Renal cortical epithelial cell (primary cell): Measurements from ENCODE around the gene OPCML. TPM values are rescaled to one million over a fixed set of nuclear protein-coding genes. Genes with fewer than 3 reads are reported as not detected.

Experiments used
- DNase-seq: peaks from one replicate; pipeline ENCODE4 v3.0.0-alpha.2; 2011; ENCODE audit warnings: low read depth
- total RNA-seq: library from RNA; depleted of rRNA; stranded (reverse); fragments of >200 nt; gene quantifications from 2 replicates; pipeline ENCODE4 v1.2.3, GENCODE V29; 2014

The OPCML gene
- total RNA-seq, 1 donor from 2014 or later, result not detected

DNA sequence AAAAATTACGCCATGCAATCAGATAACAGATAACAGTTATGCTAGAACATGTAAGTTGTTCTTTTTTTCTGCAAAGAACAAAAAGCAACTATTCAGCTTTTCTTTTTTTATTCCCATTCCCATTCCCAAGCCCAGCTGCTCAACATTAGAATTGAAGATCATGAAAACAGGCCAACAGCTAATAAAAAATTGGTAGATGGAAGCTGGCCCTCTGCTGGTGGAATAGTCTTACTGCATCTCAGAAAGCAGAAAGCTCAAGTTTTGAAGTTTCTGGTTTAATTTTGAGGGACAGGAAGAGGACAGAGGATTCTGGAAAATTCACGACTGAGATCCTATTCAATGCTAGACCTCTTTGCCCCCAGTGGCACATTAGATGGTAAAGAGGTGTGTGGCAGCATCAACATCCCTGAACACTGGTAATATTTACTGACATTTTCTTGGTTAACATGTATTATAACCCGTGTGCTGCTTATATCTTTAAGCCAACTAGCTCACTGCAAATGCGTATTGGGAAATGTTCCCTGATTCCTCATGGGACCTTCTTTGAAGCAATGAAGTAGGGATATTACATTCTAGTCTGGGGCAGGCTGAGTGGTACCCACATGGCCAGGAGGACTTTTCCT, 591.2 kb downstream of the OPCML start:
- DNase-seq, result peak; percentile 18

DNA sequence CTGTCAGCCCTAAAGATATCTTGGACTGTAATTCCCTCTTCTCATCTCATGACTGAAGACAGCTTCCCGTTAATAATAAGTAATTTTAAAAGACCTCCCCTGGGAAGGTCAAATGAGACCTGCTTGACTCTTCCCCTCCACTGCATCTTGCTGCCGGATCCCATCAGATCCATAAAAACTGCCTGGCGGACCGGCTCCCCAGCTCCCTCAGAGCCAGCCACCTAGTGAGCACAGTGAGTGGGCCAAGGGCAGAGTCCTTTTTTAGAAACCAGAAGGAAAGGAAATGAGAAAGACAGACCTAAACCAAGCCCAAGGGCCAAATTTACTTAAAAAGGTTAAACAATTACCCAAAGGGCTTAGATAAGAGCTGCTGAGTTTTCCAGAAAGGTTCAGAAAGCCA, 595.3 kb downstream of the OPCML start:
- no peak for DNase-seq

DNA sequence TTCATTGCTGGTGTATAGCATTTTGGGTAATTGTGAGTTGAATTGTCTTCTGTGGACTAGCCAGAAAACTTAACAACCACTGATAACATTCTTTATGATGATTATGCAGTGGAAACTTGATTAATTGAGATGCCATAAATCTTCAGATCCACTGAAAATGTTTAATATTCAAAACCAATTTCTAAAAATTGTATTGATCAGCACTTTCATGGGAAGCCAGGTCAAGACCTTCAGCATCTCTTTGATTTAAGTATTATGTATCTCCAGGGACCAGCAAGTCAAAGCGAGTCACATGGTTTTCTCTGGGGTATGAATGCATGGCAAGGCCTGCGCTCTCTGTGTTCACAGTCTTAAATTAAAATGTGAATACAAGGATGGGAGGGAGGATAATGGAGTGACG, 596.9 kb downstream of the OPCML start:
- no peak for DNase-seq

DNA sequence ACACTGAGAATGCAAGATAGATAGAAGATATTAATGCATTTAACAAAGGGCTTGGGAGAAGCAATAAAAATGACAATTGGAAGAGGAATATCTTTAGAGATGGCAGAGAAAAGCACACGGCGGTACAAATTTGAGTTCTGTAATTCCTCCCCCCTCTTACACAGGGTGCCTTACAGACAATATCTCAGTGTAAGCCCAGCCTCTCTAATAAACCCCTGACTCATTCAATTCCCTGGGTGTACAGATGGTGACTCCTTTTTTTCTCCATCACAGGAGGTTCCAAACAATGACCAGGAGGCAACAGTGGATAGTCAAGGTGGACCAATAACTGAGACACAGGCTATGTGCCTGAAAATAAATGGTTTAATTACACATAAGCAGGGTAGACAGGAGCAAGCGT, 598.6 kb downstream of the OPCML start:
- no peak for DNase-seq

DNA sequence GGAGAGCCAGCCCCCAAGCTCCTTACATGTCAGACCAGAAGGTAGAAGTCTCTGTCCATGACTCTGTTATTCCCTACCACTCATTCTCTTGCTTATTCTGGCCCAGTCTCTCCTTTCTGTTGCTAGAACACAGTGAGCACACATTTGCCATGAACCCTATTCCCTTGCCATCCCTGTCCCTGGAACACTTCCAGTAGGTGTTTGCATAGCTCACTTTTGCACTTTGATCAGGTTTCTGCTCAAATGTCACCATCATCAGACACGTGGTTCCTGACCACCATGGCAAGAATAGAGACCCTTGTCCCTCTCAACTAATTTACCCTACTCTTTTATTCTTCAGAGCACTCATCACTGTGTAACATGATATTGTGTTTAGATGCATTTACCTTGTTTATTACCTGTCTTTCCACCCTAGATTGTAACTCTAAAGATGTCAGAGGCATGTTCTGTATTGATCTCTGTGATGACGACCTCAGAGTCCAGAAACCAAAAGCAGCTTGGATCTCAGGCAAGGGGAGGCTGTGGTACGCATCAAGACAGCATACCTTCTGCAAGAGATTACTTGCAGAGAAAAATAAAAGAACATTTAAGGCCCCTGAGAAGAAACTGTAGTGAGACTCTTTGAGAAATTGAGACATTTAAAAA, 606.4 kb downstream of the OPCML start:
- DNase-seq, result no peak

DNA sequence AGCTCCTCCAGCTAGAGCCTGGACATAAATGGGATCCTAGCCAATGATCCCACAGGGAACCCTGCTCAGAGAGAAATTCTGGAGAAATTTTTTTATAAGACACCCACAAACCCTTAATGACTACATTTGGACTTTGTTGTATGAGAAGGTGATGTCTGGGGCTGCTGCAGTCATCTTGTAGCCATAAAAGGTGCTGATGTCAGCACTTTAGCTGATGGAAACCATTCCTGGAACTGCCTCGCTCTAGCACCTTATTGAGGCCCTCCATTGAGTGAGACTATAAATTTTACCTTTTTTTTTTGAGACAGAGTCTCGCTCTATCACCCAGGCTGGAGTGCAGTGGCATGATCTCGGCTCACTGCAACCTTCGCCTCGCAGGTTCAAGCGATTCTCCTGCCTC, 610.7 kb downstream of the OPCML start:
- no peak for DNase-seq

DNA sequence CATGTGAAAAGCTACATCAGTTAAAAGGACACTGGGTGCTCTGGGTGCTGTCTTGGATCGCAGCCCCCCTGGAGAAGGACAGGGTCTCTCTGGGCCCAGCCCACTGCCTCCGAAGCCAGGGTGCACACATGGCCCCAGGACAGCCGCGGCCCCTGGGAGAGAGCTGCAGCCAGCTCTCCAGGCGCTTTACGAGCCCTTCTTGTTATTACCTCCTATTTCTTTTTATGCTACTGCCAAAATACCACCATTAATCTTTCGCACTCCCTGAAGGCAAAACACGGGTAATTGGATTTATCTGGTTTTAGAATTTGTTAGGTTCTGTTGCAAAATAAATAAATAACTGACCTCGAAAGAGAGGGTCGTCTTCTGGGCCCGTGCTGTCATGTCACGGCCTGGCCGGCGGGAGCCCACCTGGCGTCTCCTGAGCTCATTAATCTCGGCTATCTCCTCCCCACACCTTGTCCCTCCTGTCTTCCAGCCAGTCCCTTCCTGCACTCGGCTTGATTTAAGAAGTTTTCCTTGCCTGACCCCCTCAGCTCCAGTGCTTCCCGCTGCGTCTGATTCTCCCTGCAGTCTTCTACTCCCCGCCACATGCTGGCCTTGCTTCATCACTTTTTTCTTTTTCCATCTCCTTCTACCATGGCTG, 611.7 kb downstream of the OPCML start:
- no peak for DNase-seq

DNA sequence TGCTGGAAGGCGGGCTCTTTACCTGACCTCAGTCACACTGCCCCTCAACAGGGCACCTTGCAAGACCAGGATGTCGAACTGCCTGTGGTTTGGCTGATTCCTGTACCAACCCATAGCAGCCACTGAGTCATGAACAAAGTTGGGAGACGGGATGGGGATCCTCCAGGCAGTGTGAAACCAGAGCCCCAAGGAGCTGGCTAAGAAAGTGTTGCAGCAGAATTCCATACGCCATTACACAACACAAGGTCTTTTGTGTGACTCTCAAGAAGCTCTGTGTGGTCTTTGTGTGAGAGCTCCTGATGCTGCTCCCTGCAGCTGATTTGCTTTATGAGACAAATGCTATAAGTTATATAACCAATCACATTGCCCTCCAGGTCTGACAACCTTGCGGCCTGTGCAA, 617.7 kb downstream of the OPCML start:
- DNase-seq, result no peak

DNA sequence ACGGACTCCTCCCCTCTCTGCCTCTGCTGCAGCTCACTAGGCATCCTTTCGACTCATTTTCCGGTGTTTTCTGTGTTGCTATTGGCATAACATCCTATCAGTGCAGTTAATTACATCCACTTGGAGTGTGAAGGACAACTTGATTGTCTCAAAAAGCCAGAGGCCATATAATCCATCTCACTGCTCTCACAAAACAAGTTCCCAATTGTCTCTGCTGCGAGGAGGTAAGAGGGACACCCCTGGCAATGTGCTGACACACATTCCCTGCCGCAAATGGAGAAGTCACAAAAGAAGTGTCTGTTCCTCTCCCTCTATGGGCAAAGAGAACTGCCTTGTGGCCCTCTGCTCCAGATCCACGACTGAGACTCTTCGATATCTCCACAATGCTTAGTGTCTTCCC, 618.4 kb downstream of the OPCML start:
- DNase-seq, result no peak

DNA sequence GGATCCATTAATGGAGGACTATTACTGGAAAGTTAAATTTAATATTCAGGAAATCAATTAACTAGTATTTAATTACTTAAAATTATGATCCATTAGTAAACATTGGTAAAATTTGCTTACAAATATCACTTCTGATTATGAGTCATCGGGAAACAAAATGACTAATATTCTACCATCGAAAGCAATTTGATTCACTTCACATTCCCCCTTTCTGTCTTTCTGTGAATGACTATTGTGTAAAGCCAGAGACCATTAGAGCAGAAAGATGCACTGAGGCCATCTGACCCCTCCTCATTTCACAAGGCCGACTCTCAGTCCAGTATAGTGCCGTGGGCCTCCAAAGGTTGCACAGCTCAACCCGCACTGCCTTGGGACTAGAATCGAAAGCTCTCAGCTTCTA, 619.0 kb downstream of the OPCML start:
- DNase-seq, result peak; percentile 11

DNA sequence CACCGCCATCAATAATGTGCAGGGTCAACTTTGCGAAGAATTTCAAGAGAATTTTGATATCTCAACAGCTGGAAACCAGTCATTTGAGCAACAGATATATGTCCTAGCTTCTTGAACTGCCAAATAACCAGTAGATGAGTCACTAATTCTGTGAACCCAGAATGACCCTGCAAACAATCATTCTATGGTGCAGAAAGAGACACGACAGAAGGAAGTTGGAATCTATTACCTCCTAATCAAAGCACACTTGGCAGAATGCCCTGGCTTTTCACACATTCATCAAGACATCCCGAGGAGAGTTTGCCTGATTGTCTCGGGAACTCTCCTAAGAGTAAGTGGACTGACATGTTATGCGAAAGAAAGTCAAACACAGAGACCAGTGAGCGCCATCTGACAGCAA, 621.1 kb downstream of the OPCML start:
- peak; percentile 81 for DNase-seq

DNA sequence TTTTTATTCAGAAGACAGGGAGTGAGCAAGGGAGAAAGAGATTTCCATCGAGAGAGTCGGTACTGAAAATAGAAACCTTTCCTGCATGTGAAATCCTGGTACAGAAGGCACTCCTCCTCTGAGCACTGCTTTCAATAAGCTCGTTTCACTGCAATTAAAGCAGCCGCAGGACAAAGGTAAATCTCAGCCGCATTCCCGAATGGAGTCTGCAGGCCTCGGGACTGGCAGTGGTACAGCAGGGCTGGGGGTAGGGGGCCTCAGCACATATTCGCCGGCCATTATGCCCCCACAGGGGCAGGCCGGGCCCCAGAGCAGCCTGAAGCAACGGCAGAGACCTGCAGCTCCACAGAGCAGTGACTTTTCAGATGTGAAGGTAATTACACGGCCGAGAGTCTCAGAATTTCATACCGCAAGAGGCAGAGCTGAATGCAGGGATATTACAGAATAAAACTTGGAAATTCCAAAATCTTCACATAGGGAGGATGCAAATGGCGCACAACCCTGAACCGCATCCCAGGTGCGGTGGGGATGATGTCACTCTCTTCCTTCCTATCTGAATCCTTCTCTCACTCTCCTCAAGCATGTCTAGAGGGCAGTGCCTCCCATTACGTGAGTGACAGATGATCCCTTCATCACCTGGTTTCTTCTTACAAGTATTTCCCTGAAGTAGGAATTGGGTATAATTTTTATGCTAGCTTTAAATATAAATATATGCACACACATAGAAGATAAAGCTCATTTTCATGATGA, 622.1 kb downstream of the OPCML start:
- DNase-seq, result no peak

DNA sequence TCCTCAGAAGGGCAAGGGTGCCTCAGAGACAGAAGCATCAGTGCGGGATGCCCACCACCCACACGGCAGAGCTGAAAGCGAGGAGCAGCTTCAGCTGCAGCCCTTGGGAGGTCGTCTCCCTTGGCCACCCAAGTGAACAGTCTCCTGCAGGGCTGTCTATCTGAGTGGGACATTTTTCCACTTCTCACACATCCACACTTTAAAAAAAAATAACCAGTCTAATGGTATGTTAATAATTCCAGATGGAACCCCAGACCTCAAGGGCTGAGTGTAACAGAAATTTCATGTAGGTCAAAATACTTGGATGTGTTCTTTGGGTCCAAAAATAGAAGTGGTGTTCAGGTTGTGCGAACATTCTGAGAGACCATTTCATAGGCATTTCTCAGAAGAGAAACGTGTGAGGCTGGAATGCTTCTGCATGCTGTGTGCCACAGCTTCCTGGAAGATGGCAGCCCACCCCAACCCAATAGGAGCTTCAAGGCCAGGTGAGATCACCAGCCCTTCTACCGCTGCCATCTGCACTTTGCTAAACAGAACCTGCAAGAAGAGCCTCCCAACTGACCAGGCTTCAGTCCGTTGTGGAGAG, 623.2 kb downstream of the OPCML start:
- no peak for DNase-seq

DNA sequence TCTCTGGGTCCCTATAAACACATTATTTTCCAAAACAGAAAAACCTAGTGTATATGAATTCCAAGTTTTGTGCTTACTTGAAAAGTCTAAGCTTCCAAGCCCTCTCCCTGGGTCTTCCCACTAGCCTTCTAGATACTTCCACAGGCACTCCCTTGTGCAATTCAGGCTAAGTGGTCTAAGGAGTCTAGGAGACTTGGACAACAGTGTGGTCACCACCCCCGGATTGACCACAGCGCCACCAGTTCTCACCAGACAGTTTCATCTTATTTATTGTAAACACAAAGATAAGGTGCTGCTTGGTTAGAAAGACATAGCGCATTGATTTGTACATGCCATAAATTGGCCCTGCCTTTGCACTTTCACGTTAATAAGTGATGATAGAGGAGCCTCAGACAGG, 623.9 kb downstream of the OPCML start:
- no peak for DNase-seq

DNA sequence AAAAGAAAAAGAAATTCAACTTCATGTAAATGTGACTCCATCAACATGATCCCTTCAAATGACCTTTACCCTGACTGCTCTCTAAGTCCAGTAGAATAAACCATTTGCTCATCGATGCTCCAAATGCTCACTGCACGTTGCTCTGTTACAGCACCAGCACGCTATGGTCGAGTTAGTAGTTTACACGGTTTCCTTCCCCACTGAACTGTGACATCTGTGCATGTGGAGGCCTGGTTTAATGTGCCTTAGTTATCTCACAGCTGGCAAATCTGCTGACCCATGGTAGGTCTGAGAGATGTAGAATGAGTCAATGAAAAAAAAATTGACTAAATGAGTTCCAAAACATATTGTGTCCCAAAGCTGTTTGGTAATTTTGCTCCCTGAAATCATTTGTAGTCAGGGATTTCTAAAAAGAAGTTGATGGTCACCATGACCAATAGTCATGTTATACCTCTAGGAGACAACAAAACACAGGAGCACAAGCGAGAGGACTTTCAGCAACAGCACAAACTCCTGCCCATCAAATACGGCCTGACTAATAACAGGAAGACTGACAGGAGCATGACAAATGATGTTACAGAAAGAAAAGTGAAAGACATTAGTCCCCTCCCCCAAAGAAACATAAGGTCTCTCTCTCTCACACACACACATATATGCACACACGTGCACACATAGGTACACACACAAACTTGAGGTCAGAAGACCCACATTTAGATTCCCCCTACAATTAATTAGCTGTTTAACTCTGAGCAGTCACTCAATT, 624.5 kb downstream of the OPCML start:
- no peak for DNase-seq

DNA sequence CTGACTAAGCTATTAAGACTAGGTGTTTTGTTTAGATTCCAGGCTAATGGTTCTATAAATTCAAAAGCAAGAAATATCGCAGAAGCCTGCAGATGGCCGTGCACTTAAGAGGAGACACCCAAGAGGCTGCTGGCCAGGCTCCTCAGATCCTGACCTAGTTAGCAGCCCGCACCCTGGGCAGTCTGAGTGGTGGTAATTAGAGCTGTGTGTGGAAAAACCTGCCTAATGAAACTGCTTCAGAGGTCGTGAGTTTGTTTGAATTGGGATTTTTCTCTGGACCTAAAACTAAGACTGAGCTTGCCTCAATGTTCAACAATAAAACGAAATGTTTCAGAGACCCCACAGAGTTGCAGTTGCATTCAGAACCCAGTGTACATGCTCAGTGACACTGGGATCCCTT, 627.7 kb downstream of the OPCML start:
- DNase-seq, result no peak

DNA sequence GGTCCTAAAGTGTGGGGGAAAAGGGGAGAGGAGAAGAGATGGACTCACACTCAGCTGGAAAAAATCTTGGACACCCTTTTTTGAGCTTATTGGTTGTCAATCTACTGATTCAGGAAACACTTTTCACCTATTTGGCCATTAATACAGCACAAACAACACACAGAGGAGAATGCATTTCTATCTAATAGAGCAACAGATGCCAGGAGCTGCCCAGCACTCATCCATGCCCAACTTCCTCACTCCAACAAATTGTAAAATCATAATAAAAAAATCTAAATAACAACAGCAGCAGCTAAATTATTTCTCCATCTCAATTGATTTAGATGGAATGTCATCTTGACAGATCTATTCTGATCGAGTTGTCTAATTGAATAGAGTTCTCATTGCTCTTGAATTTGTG, 628.2 kb downstream of the OPCML start:
- DNase-seq, result no peak

DNA sequence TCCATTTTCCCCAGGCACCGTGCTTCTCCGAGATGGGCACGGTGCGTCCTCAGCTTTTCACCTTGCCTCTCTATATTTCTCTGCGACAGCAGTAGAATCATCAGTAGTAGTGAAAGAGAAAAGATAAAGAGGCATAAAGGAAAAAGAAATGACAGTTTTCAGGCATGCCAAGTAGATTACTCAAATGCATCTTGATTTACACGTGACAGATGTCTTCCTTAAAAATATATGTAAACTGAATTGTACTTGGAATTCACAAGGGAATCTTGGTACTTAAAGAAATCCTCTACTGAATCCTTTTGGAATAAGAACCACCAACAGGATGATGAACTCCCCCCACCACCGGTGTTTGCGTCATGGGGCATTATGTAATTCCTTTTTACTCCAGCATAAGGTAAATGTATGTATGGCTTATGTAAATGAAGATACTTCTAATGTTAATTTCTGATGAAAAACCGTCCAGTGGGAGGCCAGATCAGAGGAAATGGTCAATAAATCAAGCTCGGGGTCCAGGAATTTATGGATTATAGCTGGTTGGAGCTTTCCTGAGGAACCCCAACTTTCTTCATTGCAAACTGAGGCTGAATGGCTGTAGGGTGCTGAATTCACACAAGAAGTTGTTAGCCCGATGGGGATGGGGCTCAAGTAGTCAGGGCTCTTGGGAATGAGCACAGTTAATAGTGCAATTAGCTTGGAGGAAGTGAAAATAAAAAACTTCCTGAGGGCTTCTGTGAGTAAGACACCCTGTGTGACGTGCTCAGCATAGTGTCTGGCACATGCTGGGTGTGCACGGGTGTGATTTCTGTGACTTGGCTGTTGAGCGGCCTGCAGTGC, 630.4 kb downstream of the OPCML start:
- DNase-seq, result no peak

DNA sequence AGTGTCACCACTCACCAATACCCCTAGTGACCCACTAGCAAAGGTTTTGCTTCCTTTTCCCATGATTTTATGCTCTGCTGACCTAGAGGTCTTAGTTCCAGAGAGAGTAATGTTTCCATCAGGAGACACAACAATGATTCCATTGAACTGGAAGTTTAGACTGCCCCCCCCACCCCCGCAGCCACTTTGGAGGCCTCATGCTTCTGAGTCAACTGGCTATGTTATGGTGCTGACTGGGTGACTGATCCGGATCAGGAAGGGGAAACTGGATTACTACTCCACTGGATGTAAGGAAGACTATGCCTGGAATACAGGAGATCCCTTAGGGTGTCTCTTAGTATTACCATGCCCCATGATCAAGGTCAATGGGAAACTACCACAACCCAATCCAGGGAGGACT, 633.6 kb downstream of the OPCML start:
- DNase-seq, result peak; percentile 40

DNA sequence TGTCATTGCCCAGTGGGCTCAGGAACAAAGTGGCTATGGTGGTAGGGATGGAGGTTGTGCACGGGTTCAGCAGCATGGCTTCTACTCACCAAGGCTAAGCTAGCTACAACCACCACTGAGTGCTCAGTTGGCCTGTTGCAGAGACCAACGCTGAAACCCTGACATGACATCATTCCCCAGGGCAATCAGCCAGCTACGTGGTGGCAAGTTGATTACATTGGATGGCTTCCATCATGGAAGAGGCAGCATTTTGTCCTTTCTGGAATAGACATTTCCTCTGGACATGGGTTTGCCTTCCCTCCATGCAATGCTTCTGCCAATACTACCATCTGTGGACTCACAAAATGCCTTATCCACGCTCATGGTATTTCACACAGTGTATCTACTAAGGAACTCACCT, 634.3 kb downstream of the OPCML start:
- no peak for DNase-seq

DNA sequence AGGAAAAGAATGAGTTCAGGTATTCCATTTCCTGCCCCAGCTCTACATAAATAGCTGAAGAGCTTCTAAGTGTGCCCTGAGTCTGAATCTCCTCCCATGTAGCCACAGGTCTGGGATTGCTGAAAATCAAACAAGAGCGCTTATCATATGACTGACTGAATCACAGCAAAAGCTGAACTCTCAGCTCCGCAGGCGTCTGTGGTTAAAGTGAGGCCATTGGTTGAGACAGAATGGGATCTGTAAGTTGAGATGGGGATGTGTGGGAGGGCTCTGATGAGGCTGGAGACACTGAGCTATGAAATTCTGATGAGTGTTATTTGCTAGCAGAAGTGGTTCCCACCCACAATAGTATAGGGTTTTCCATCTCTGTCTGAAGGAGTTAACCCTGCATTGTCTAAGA, 637.0 kb downstream of the OPCML start:
- DNase-seq, result peak; percentile 11
